Astrocyte (in vitro differentiated cells and primary cell): Measurements from ENCODE around the gene TTLL5. TPM values are rescaled to one million over a fixed set of nuclear protein-coding genes. Genes with fewer than 3 reads are reported as not detected.

Experiments
- DNase-seq: peaks from one replicate; pipeline ENCODE4 v3.0.0-alpha.2; 2010; ENCODE audit warnings: low read depth
- FAIRE-seq: peaks from 2 replicates; lab custom pipeline; 2011; peaks lifted over from hg19 to GRCh38; lab: Jason Lieb, UNC
- H2AFZ ChIP-seq: 2 replicates; pipeline ENCODE4 v1.6.0; 2012; ENCODE audit warnings: low read depth, low read length, inconsistent platforms
- H3K27ac ChIP-seq: 2 replicates; pipeline ENCODE4 v1.5.1; 2011; ENCODE audit warnings: low read depth, low read length, inconsistent platforms
- H3K27me3 ChIP-seq: 2 replicates; pipeline ENCODE4 v1.6.0; 2011; ENCODE audit warnings: low read length, inconsistent platforms; ENCODE audit not compliant: insufficient read depth
- H3K36me3 ChIP-seq: 2 replicates; pipeline ENCODE4 v1.5.1; 2011; ENCODE audit warnings: low read length, inconsistent platforms; ENCODE audit not compliant: insufficient read depth
- H3K4me1 ChIP-seq: 2 replicates; pipeline ENCODE4 v1.5.1; 2011; ENCODE audit warnings: low read length, inconsistent platforms; ENCODE audit not compliant: insufficient read depth
- H3K4me2 ChIP-seq: 2 replicates; pipeline ENCODE4 v1.6.0; 2012; ENCODE audit warnings: low read length, inconsistent platforms
- H3K4me3 ChIP-seq: 2 replicates; pipeline ENCODE4 v1.5.1; 2011; ENCODE audit warnings: low read depth, mild to moderate bottlenecking, low read length, inconsistent platforms; ENCODE audit not compliant: insufficient read depth
- H3K79me2 ChIP-seq: 2 replicates; pipeline ENCODE4 v1.6.0; 2012; ENCODE audit warnings: mild to moderate bottlenecking, low read length, inconsistent platforms; ENCODE audit not compliant: insufficient read depth
- H3K9ac ChIP-seq: 2 replicates; pipeline ENCODE4 v1.6.0; 2012; ENCODE audit warnings: mild to moderate bottlenecking, low read length, inconsistent platforms
- H3K9me3 ChIP-seq: 2 replicates; pipeline ENCODE4 v1.5.1; 2012; ENCODE audit warnings: low read depth, mild to moderate bottlenecking, low read length, inconsistent platforms; ENCODE audit not compliant: insufficient read depth
- H4K20me1 ChIP-seq: 2 replicates; pipeline ENCODE4 v1.6.0; 2012; ENCODE audit warnings: low read length, inconsistent platforms; ENCODE audit not compliant: insufficient read depth
- H3K27ac Mint-ChIP-seq: one replicate; pipeline ENCODE4 v1.8.0; 2021; ENCODE audit warnings: mild to moderate bottlenecking, mixed read lengths; ENCODE audit not compliant: unreplicated experiment
- H3K27me3 Mint-ChIP-seq: one replicate; pipeline ENCODE4 v1.8.0; 2021; ENCODE audit warnings: low read depth, mixed read lengths; ENCODE audit not compliant: unreplicated experiment
- H3K36me3 Mint-ChIP-seq: one replicate; pipeline ENCODE4 v1.8.0; 2021; ENCODE audit warnings: low read depth, mixed read lengths; ENCODE audit not compliant: unreplicated experiment
- H3K4me1 Mint-ChIP-seq: one replicate; pipeline ENCODE4 v1.8.0; 2021; ENCODE audit warnings: low read depth, mixed read lengths; ENCODE audit not compliant: unreplicated experiment
- H3K4me3 Mint-ChIP-seq: one replicate; pipeline ENCODE4 v1.8.0; 2021; ENCODE audit warnings: mild to moderate bottlenecking, moderate library complexity, mixed read lengths; ENCODE audit not compliant: unreplicated experiment
- H3K9me3 Mint-ChIP-seq: one replicate; pipeline ENCODE4 v1.8.0; 2021; ENCODE audit warnings: mild to moderate bottlenecking, mixed read lengths; ENCODE audit not compliant: unreplicated experiment
- CTCF ChIP-seq: IDR thresholded peaks from 2 replicates; pipeline ENCODE4 v1.5.1; 2011; ENCODE audit warnings: low read depth, mild to moderate bottlenecking, inconsistent platforms, low read length, moderate library complexity; ENCODE audit not compliant: insufficient read depth
- EZH2 ChIP-seq: IDR thresholded peaks from 2 replicates; pipeline ENCODE4 v1.6.1; 2012; ENCODE audit warnings: mild to moderate bottlenecking, low read length, inconsistent platforms; ENCODE audit not compliant: insufficient read depth
- total RNA-seq: library from RNA; stranded (reverse); gene quantifications from 2 replicates; pipeline ENCODE4 v1.2.1, GENCODE V29; 2021

Gene TTLL5
- total RNA-seq, 1 donor from 2014 or later, result 24.0 TPM

- Histone ChIP-seq H4K20me1 (no peaks in the 10 kb centered on the region), H3K4me3 (no peak overlapping the region)
Measured at GRCh38 chr14:75933712-75934296, 272.8 kb downstream of the TTLL5 start.

GRCh38 chr14:75934998-75935628, 274.1 kb downstream of the TTLL5 start:
- peaks cover 5% of the 10 kb centered on the region for H3K36me3 Mint-ChIP-seq

More at GRCh38 chr14:75933712-75934296, 272.8 kb downstream of the TTLL5 start:
- Mint-ChIP-seq H3K4me3 (no peak overlapping the region), H3K4me1 (peaks cover 4% of the 10 kb centered on the region), H3K27me3 (no peaks in the 10 kb centered on the region), H3K9me3 (no peaks in the 10 kb centered on the region), H3K27ac (no peak overlapping the region), H3K36me3 (peaks cover 5% of the 10 kb centered on the region)
- Histone ChIP-seq H3K27me3 (no peaks in the 10 kb centered on the region), H3K9me3 (no peaks in the 10 kb centered on the region), H3K27ac (no peak overlapping the region), H3K4me1 (no peaks in the 10 kb centered on the region), H3K36me3 (no peaks in the 10 kb centered on the region), H3K9ac (no peak overlapping the region), H3K79me2 (no peaks in the 10 kb centered on the region), H2AFZ (no peak overlapping the region), H3K4me2 (no peak overlapping the region)
- no peak for DNase-seq
- TF ChIP-seq CTCF (no peak), EZH2 (no peak)
- FAIRE-seq, result no peak

More at GRCh38 chr14:75934998-75935628, 274.1 kb downstream of the TTLL5 start:
- FAIRE-seq, result no peak
- no peaks in the 10 kb centered on the region for H3K9me3 ChIP-seq
- Mint-ChIP-seq H3K4me1 (peaks cover 4% of the 10 kb centered on the region), H3K27me3 (no peaks in the 10 kb centered on the region), H3K27ac (no peak overlapping the region), H3K4me3 (no peak overlapping the region), H3K9me3 (no peaks in the 10 kb centered on the region)
- H3K27ac ChIP-seq, result no peak overlapping the region
- H3K79me2 ChIP-seq, result no peaks in the 10 kb centered on the region
- H2AFZ ChIP-seq, result no peak overlapping the region
- no peaks in the 10 kb centered on the region for H3K27me3 ChIP-seq
- H4K20me1 ChIP-seq, result no peaks in the 10 kb centered on the region
- no peaks in the 10 kb centered on the region for H3K36me3 ChIP-seq
- no peak for TF ChIP-seq EZH2
- TF ChIP-seq CTCF, result no peak
- no peaks in the 10 kb centered on the region for H3K4me1 ChIP-seq
- no peak overlapping the region for H3K4me3 ChIP-seq
- no peak overlapping the region for H3K4me2 ChIP-seq
- H3K9ac ChIP-seq, result no peak overlapping the region
- no peak for DNase-seq
